GM19351 (cell line): Measurements from ENCODE around the gene PMCH.
"Not testable (repeated sequence)": the region's sequence is repeated elsewhere in the genome, so short reads cannot be mapped to it uniquely, and the experiment has no call there.

Source experiments
- ATAC-seq: cut with Tn5 transposase; IDR thresholded peaks from one replicate; pipeline ENCODE4 v1.9.1; 2021; ENCODE audit warnings: mild to moderate bottlenecking, moderate library complexity; ENCODE audit not compliant: unreplicated experiment

PMCH gene

GRCh38 chr12:102197789-102198188 is at the start of gene PMCH:
TSS of gene PMCH (minus strand) at chr12:102197833. CDS start at chr12:102197770, 63 bp downstream.
- peak; percentile 92 for ATAC-seq

DNA sequence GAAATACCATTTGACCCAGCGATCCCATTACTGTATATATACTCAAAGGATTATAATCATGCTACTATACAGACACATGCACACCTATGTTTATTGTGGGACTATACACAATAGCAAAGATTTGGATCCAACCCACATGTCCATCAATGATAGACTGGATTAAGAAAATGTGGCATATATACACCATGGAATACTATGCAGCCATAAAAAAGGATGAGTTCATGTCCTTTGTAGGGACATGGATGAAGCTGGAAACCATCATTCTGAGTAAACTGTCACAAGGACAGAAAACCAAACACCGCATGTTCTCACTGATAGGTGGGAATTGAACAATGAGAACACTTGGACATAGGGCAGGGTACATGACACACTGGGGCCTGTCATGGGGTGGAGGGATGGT is 43.2 kb upstream of the PMCH start:
- not testable (repeated sequence) for ATAC-seq

DNA sequence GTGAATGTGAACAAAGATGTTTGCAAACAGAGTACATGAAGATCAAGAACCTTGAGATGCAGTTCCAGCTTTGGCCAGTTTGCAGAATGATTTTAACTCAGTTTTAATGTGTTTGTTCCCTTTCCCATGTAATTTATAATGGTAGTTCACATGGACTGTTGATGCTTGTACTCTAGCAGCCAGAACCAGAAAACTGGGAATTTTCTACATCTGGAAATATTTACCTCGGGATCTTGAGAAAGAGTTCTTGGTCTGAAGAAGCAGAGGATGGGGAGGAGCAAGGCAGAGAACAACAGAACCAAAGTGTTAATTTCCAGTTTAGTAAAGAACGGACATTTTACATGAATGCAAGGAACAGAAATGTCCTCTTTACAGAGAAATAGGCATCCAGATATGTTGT is 37.0 kb upstream of the PMCH start:
- ATAC-seq, result no peak

- ATAC-seq, result no peak
Observed at GRCh38 chr12:102232446-102232845, 34.8 kb upstream of the PMCH start.

DNA sequence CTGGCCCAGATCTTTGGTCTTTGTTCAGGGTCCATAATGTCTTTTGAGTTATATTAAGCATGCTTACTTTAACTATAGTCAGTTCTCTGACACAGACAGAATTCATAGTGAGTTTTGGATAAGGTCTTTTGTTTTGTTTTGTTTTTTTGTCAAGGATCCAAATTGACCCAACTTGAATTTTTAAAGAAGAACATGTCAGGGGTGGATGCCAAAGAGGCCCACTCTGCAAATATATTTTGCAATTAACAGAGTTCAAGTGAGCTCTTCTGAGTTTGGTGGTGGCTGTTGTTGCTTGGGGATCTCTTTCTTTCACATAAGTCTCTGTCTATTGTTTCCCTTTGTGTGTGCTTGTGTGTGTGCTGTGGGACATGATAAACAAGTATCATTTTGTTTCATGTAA is 34.4 kb upstream of the PMCH start:
- no peak for ATAC-seq

GRCh38 chr12:102227954-102228353 is 30.3 kb upstream of the PMCH start:
- ATAC-seq, result no peak

DNA sequence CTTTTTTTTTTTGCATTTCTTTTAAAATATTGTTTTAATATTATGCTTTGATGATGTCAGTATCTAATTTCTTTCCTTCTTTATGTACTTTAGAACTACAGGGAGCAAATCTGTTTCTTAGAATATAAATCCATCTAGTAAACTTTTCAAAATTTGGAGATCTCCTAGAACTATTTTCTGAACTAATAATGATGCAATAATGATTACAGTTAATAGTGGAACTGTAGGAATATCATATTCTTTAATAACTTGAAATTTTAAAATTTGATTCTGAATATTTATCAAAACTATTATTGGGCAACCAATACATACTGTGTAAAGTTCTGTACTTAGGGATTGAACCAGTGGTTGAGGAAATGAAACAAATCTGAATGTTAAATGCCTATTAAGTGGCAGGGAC is 23.1 kb upstream of the PMCH start:
- ATAC-seq, result no peak

DNA sequence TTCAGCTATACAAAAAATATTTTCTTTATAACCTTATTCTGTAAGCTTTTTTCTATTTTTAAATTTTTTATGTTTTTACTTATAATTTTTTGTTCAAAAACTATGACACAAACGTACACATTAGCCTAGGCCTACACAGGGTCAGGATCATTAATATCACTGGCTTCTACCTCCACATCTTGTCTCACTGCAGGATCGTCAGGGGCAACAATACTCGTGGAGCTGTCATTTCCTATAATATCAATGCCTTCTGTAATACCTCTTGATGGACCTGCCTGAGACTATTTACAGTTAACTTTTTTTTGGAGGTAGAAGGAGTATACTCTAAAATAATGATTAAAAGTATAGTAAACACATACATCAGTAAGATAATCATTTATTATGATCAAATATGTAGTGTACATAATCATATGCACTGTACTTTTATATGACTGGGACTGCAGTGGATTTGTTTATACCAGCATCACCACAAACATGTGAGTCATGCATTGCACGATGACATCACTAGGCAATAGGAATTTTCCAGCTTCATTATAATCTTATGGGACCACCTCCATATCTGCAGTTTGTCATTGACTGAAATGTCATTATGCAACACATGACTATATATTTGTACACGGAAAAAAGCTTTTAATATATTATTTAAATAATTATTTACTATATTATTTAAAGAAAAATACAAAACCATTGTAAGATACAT is 18.5 kb upstream of the PMCH start:
- no peak for ATAC-seq

DNA sequence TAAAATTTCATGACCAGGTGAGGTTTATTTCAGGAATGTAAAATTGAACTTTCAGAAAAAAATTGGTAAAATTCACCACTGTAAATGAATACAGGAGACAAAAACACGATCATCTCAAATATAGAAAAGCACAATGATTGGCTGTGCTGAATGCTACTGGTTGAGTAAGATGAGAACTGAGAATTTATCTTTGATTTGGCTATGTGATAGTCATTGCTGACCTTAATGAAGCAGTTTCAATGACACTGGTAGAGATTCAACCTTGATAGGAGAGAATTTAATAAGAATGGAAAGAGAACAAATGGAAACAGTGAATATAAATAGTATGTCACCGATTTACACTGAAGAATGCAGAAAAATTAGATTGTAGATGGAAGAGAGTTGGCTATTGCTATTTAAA is 6.4 kb upstream of the PMCH start:
- ATAC-seq, result no peak

DNA sequence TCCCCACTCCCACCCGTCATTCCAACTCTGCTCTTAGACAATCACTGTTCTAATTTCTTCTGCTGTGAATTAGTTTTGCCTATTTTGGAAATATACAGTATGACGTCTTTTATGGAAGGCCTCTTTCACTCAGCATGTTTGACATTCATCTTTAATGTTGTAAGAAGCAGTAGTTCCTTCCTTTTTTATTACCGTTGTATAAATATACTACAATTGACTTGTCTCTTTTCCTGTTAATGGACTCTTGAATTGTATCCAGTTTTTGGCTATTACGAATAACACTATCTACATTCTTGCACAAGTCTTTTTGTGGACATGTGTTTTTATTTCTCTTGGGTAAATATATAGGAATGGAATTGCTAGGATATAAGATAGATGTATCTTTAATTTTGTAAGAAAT is 4.9 kb upstream of the PMCH start:
- ATAC-seq, result no peak

GRCh38 chr12:102201436-102202061 is 3.9 kb upstream of the PMCH start:
- no peak for ATAC-seq

- ATAC-seq, result no peak
Observed at GRCh38 chr12:102195826-102196225, 1.8 kb downstream of the PMCH start.

GRCh38 chr12:102182635-102183034 is 15.0 kb downstream of the PMCH start:
- no peak for ATAC-seq

DNA sequence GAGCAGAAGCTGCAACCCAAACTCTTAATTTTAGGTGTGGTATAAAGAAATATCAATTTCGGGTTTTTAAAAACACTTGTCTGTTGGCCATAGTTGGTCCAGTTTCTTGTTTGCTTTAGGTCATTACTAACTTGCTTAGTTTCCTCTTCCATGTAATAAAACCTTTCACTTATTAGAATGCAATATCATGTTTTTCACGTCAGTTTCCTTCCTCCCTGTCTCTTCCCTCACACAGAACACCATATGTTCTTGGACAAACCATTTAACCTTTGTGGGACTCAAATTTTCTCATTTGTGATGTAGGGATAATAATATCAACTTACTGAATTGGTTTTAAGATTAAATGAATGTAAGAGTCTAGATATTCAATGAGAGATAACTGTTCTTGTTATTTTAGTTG is 22.9 kb downstream of the PMCH start:
- no peak for ATAC-seq

DNA sequence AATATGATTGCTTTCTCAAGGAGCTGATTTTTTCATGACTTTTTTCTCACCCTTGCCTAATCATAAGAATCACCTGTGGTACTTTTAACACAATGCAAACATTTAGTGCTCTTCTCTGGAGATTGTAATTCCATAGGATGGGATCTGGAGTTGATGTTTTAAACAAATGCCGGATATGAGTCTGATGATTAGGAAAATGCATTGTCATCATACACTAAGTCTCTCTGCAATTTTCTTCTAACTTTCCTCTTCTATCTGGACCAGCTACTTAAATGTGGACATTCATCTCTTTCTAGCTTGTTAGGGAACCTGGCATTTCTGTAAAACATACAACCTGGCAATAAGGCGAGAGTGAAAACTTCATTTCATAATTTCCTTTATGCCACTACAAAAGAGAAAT is 23.5 kb downstream of the PMCH start:
- ATAC-seq, result no peak

DNA sequence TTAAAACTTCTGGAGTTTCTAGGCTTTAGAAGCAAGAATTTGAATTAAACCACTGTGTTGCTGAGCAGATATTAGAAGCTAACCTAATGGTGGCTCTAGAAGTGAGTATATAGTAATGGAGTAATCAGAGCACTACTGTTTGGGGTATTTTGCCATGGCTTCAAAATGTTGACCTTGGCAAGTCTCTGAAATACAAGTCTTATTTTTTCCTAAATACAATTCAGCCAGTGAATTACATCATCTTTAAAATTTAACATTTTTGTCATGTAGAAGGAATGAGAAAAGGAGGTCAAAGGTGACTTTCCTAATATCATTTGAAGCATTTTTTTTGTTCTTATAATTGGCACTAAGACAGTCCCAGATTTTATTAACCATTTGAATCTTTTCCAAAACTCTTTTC is 25.2 kb downstream of the PMCH start:
- ATAC-seq, result no peak

- no peak for ATAC-seq
Observed at GRCh38 chr12:102171951-102172350, 25.7 kb downstream of the PMCH start.

- ATAC-seq, result peak; percentile 54
Observed at GRCh38 chr12:102169922-102170621, 27.6 kb downstream of the PMCH start.

- peak; percentile 82 for ATAC-seq
Observed at GRCh38 chr12:102167821-102168604, 29.6 kb downstream of the PMCH start.

- no peak for ATAC-seq
Observed at GRCh38 chr12:102163383-102163782, 34.2 kb downstream of the PMCH start.

GRCh38 chr12:102155206-102155605 is 42.4 kb downstream of the PMCH start:
- not testable (repeated sequence) for ATAC-seq
